GM18498 (cell line): ENCODE data around the gene TTC23L.
A peak's percentile ranks its signal among the peaks of the same experiment; 100 is the strongest.

Experiments
- ATAC-seq: cut with Tn5 transposase; IDR thresholded peaks from one replicate; pipeline ENCODE4 v1.9.1; 2021; ENCODE audit warnings: mild to moderate bottlenecking, moderate library complexity; ENCODE audit not compliant: unreplicated experiment

Gene TTC23L

DNA sequence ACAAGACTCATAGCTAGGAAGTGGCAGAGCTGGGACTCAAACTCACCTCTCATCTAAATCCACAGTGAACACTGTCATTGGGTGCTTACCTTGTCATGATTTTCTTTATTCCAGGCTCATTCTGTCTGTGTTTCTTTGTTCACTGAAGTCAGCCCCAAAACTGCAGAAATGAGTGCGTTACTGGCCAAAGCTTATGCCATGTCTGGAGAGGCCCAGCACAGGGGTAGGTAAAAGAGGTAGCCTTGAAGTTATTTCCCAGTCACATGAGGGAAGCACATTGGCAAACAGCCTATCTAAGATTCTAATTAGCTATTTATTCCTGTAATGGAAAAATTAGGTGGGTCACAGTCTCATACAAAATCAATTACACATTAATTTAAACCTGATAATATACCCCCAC, 29.8 kb downstream of the TTC23L start:
- no peak for ATAC-seq

DNA sequence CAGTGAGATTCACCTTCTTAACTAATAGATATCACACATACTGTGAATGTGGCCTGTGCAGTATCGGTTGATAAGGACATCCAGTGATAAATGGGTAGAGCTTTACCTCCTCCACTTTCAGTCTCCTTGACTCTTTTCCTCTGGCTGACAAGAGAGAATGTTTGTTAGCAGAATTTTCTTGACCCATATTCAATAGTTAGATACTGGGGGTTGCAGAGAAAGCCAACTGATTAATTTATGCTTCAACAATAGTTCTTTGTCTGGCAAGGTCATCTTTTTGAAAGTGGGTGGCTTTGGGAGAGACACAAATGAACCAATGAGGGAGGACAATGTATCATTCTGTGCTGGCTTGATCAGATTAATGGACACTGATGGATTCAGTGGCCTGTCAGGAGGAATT, 30.3 kb downstream of the TTC23L start:
- ATAC-seq = no peak

DNA sequence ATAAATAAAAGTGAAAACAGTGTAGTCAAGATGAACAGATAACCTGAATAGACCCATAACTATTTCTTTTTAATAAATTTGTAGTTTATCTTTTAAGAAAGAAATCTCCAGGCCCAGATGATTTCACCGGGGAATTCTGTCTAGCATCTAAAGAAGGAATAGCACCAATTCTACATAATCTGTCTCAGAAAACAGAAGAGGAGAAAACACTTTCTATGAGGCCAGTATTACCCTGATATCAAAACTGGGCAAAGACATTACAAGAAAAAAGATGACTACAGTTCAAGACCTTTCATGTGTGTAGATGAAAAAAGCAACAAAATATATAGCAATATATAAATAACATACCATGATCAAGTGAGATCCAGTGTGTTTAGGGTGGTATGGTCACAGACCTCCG, 31.4 kb downstream of the TTC23L start:
- ATAC-seq = no peak

DNA sequence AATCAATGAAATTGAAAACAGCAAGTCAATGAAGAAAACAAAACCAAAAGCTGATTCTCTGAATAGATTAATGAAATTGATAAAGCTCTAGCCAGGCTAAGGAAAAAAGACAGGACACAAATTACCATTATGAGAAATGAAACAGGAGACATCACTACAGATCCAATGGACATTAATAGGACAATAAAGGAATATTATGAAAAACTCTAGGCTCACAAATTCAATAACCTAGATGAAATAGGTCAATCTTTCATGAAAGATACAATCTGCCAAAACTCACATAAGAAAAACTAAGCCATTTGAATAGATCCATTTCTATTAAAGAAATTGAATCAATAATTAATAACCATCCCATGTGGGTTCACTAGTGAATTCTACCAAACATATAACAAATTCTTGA, 37.3 kb downstream of the TTC23L start:
- ATAC-seq = no peak

DNA sequence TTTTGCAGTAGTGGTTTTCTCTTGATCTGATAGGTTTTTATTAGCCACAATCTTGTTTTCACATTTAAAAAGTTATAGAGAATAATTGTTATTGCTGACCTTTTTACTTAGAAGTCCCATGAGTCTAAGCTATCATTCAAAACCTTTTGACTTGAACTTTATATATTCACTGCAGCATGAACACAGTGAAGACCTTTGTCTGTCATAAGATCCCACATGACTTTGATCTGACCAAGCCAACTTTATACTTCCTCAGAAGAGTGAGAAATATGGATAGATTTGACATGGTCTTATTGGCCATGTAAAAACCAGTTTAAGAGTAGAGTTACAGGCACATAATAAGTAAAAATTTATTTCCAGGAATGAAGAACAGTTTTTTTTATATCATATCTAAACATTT, 42.3 kb downstream of the TTC23L start:
- ATAC-seq = no peak

DNA sequence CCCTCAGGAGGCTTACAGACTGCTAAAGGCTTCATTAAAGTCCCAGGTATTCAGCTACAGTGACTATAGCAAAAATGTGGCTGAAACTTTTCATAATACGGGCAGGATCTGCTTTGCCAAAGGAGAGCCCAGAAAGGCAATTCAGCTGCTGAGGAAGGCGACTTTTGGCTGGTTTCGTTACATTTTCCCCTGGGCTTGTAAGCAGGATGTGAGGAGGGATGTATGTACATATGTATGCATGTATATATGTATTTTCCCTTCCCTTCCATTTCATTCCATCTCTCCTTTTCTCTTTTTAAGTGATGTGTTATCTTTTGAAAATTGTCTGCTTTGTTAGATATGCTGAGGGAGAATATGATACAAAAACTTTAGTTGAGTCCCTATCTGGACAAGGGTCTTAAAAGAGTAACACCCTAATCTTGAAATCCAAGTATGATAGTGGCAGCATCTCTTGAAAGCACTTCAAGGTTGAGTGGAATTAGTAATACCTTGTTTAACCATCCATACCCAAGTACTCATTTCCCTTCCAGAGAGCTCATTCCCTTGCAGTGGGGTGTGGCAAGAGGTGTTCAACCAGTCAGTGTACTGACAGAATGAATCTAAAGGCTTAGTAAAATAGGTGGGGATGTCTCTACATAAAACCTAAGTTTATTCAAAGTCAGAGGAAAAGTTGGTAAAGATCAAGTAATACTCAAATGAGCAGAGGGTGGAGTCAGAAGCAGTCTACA, 47.6 kb downstream of the TTC23L start:
- no peak for ATAC-seq

DNA sequence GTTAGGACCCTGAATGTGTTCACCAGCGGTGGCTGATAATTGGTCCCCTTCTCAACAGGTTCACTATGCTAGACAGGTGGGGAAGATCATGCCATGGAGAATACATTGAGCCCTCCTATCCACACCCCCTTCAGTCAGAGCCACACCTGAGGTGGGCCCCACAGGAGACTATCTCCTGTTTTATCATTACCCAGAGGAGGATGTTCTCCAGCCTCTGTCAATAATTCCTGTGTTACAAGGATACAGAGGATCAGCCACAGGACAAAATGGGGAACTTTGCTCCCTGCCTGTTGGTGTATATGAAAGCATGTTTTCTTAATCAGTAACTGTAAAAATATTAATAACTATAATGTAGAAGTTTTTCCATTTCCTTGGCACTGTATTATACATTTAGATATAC, 50.4 kb downstream of the TTC23L start:
- no peak for ATAC-seq

DNA sequence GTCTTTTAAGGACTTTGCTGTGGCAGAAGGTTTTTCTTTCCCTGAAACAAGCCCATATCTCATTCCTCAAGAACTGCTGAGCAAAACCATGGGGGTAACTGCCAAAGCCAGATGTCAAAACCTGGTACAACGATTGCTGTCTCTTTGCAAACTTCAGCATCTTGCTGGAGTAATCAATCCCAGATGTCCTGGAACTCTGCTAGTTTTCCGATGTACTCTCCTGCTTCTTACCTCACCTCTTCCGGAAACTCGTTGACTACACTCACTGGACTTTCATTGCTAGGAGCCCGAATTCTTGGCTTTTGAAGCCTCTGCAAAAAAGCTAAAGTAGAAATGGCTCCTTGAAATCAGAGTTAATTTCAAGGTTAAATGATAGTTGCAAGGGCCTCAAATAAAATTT, 53.0 kb downstream of the TTC23L start:
- no peak for ATAC-seq

DNA sequence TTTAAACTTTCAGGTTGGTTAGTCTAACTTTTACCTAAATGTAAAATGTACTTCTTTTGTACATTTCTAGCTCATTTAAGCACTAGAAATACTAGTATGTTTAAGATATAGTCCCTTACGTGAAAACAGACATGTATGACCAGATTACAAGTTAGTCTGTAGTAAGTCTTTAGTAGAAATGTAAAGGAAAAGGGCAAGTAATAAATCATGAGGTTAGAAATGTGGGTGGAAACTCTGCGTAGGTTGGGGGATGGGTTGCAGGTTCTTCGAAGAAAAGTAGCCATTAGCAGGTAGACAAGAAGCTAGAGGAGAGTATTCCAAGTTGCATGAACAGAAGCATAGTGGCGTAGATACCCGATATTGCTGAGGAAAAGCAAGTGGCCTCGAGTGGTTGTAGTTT, 53.5 kb downstream of the TTC23L start:
- no peak for ATAC-seq

DNA sequence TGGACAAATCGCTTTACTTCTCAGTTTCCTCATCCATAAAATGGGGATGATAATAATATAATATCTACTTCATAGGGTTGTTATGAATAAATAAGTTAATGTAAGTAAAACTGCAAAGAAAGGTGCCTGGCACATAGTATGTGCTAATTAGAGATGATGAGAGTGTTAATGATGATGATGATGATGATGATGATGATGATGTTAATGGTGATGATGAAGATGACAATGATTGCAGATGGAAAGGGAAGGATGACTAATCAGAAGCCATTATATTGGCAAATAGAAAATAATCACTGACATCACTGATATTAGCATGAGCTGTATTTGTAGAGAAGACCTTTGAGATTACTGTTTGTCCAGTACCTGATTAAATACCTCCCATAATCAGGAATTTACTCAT, 55.8 kb downstream of the TTC23L start:
- ATAC-seq = no peak

DNA sequence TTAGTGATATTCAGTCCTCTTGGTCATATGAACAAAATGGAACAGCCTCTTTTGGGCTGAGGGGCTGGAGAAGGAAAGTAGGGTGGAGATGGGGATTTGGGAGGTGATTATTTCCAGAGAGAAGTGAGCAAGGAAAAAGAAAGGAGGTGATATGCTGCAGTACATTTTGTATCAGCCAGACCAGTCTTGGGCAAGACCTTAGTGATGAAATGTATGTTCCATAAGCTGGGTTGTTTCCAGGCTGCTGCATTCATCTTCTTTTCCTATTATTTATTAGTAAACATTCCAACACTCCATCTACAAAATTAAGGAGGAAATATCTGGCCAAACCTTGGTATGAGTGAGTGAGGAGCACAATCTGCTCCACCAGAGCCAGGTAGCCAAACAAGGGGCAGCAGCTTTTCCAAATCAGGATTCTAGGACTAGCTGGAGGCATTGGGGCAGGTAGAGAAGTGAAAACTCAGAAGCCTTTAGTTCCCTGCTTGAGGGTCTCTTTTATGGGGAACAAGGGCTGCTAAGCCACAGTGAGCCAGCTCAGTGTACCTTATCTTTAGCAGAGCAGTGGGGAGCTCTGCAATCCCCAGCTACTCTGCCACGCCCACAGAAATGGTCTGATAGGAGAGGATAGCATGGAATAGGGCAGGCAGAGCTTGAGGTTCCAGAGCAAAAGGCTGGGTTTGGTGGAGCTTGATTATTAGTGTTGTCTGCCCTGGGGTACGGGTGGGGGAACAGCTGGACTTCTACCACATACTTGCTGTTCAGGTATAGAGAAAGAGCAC, 56.9 kb downstream of the TTC23L start:
- no peak for ATAC-seq

DNA sequence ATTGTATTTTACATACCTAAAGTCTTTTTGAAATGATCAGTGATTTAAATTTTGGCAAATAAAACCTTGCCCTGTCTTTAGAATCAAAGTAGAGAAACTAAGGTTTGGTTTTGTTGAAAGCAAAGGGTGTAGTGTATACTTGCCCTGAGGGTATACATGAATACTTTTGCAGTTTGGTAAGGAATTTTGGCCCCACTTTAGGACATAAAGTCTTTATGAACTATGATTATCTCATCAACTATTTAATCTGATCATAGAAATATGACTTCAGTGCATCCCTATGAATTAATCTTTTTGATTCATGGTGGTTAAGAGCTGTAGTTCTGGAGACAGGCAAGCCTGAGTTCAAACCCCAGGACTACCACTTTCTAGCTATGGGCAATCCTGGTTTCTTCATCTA, 58.7 kb downstream of the TTC23L start:
- ATAC-seq = no peak

DNA sequence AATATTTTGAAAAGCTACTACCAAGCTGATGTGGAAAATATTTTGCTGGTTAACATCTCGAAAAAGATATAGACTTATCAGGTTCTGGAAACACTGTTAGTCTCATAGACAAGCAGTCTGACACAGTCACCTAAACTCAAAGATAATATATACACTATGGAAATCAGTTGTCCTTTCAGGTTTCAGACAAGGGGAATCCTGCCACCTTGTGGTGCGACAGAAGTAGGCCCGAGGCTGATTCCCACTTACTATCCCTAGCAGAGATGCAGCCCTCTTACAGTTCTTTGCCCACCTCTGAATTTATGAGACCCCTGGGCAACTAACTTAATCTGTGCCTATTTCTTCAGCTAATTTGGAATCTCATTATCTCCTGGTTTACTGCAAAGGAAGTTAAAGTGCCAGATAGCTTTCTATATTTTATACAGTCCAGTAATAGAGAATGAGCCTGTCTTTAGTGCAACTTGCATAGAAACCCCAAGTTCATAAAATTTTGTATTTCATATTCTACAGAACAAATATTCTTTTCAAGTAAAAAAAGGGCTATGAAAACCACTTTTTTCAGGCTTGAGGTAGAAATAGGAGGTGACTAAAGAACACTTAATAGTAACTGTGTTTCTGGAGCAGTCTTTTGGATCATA, 59.4 kb downstream of the TTC23L start:
- peak; percentile 91 for ATAC-seq

DNA sequence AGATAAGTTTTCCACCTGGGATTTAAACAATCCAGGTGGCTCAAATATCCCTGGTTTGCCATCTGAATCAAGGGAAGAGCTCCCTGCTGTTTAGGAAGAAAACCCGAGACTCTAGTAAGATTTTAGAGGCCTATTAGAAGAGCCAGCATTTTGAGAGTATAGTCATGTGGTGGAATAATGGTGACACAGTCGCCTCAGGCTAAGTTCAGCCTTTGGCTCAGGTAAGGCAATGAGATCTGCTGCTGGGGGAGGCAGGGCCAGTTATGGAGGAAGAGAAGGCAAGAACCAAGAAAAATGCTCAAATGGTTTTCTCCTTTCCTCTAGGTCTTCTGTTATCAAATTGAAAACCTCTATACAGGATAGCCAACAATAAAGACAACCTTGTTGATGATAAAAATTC, 60.1 kb downstream of the TTC23L start:
- no peak for ATAC-seq

DNA sequence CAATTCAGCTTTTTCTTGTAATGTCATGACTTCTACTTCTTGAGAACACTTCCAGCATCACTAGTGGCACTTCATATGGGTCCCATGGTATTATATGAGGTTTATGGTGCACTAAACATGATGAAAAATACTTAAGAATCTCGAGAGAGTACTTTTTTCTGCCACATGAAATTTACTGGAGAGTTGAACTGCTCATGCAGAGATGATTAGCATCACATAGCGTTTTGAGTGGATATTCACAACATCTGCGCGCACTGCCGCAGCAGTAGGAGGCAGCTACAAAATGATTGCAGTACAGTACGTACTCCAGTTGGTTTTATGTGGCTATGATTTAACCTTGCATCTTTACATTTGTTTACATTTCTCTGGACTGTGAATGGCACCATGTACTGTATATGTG, 61.7 kb downstream of the TTC23L start:
- ATAC-seq = no peak

DNA sequence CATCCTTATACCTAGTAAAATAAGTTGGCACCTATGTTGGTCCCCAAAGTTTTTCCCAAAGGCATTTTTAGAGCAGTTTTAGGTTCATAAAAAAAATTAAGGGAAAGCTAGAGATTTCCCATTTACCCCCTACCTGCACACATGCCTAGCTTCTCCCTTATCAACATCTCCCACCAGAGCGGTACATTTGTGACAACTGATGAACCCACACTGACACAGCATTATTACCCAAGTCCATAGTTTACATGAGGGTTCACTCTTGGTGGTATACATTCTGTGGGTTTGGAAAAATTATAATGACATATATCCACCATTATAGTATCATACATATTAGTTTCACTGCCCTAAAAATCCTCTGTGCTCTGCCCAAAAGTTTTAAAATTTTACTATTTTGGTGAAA, 64.3 kb downstream of the TTC23L start:
- ATAC-seq = no peak

DNA sequence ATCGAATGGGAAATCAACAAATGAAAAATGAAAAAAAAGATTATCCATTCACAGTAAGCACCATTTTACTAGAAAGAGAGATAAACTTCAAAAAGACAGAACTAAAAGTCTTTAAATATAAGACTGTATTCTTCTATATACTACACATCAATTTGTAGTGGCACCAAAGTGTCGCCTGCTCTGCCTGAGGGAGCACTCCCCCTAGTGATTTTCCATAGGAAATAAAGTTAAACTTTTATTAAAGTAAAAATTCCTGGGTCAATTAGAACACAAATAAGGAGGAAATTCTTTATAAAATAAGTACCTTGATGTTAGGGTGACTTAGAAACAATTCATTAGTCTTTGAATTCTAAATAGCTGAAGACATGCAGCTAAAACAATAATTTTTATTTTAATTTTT, 66.6 kb downstream of the TTC23L start:
- no peak for ATAC-seq

DNA sequence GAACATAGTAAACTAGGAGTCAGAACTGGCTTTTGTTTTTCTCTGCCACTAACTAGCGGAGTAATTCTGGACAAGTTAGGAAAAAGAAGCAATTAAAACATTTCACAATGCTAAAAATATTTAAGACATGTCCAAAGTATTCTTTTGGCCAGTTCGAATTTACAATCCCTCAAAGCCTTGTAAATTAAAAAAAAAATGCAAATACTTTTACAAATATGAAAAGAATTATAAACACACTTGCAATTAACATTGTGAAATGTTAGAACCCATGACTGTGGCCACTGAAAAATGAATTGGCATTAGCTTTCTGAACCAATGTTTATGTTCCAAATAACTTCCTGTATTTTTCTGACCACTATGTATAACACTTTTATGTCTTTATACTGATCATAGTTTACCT, 74.1 kb downstream of the TTC23L start:
- no peak for ATAC-seq

DNA sequence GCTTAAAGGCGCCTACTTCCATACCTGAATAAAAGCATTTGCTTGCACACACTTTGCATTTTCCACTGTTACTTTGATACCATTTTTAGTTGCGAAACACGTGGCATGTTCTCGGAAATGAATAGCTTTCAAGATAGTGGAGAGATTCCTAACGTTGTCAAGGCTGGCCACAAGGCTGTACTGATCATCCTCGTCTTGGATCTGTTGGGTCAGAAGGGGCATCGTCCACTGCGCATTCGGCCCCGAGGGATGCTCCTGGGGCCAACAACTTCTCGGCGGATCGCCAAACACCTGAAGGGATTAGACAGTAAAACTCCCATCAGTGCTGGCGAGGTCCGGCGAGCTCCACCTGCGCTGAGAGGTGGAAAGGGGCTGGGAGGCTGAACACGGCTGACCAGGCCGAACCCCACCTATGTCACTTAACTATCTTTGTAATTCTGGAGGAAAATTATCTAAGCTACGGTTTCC, 75.7 kb downstream of the TTC23L start:
- peak; percentile 21 for ATAC-seq

DNA sequence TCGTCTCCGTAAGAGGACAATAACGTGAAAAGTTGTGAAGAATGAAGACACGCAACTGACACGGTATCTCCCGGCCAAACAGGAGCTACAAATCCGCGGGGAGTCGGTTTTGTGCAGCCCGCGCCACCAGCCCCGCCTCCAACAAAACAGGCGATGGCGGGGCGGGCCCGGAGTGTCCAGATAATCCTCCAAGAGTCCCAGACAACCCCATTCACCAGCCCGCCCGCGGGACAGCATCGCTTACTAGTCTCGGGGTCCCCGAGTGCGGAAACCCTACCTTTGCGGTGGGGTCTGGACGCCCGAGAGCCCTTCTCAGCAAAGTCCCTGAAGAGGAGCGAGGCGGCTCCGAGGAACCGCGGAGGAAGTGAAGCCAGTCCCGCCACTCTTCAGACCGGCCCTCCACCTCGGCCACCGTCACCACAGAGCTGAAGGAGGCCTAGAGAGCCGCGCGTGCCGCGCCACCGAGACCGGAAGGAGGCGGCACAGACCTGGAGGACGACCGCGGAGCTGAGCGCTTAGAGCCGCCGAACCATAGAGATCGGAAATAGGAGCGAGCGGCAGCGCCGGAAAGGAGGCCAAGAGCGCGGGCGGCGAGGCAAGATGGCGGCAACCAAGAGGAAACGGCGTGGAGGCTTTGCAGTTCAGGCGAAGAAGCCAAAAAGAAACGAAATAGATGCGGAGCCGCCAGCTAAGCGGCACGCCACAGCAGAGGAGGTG, 76.3 kb downstream of the TTC23L start, which contains the start of the genes BRIX1 and RAD1:
TSS of gene BRIX1 (plus strand) at position 573 of the 717 bp plus-strand sequence. CDS start at position 601, 28 bp downstream.
TSS of gene RAD1 (minus strand) at position 366 of the 717 bp plus-strand sequence. CDS start 612 bp downstream, outside the sequence.
- peak; percentile 98 for ATAC-seq

DNA sequence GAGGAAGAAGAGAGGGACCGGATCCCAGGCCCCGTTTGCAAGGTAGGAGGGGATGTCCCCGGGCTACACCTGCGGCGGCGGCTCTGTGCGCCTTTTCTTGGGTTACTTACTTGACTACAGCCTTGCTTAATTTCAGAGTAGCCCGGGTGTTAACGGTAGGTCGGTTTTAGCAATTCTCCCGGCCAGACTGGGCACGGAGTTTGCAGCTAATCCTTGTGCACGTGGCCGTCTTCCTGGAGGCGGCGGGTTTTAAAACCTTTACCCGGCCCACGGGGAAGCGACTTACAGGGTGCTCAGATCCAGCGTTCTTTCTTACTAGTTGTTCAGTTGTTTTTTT, 76.9 kb downstream of the TTC23L start:
- peak; percentile 23 for ATAC-seq
